Measurements from ENCODE around the gene PYGM. TPM values are rescaled to one million over a fixed set of nuclear protein-coding genes. Genes with fewer than 3 reads are reported as not detected.
A peak's percentile ranks its signal among the peaks of the same experiment; 100 is the strongest.

Gene PYGM
- polyA plus RNA-seq, 6 donors from 2014 or later = 2.1 to 4.9 (median 2.2) TPM; not detected in 1

DNA sequence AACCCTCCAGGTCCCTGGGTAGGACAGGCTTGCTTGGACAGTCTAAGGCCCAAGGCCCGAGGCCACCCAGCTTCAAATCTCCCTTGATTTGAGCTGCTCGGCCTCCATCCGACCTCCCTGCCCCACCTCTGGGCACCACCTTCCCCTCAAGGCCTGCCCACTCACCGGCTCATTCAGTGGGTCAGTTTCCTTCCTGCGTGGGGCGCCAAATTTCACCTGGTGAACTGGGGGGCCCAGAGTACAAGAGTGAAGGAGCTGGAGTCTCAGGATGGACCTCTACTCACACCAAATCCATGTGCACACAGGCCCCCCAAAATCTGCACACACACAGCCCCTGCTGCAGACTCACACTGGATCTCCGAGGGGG, 39.5 kb upstream of the PYGM start:
- Mint-ChIP-seq H3K36me3 (peaks cover 4 to 15% of the 10 kb centered on the region in 2 donors), H3K9me3 (no peaks in the 10 kb centered on the region), H3K27me3 (no peaks in the 10 kb centered on the region), H3K4me3 (peak overlapping the region; percentile 63 to 90 (median 87)), H3K27ac (peak overlapping the region; percentile 92 to 97 (median 95)), H3K4me1 (peaks cover 43 to 73% (median 62%) of the 10 kb centered on the region in 3 donors)
- DNase-seq (no peak), ATAC-seq (ENCODE audit: low read depth in 2 of 2) (no peak)

GRCh38 chr11:64796757-64797541, 37.2 kb upstream of the PYGM start:
- peaks cover 45 to 73% (median 65%) of the 10 kb centered on the region in 3 donors for H3K4me1 Mint-ChIP-seq
- H3K9me3 Mint-ChIP-seq = no peaks in the 10 kb centered on the region
- H3K27ac Mint-ChIP-seq = peak overlapping the region in 1 of 6 donors; percentile 20
- H3K27me3 Mint-ChIP-seq = no peaks in the 10 kb centered on the region
- DNase-seq (no peak), ATAC-seq (ENCODE audit: low read depth in 2 of 2) (no peak)
- H3K36me3 Mint-ChIP-seq = peaks cover 4 to 15% of the 10 kb centered on the region in 2 donors
- no peak overlapping the region for H3K4me3 Mint-ChIP-seq

- ATAC-seq (ENCODE audit: low read depth in 2 of 2) (no peak), DNase-seq (no peak)
- Mint-ChIP-seq H3K9me3 (no peaks in the 10 kb centered on the region), H3K36me3 (peaks cover 4 to 15% of the 10 kb centered on the region in 2 donors), H3K4me1 (peaks cover 40 to 65% (median 58%) of the 10 kb centered on the region in 3 donors), H3K27me3 (no peaks in the 10 kb centered on the region), H3K27ac (peak overlapping the region in 1 of 6 donors; percentile 37), H3K4me3 (no peak overlapping the region)
These were observed 36.4 kb upstream of the PYGM start for GRCh38 chr11:64796047-64796756.

DNA sequence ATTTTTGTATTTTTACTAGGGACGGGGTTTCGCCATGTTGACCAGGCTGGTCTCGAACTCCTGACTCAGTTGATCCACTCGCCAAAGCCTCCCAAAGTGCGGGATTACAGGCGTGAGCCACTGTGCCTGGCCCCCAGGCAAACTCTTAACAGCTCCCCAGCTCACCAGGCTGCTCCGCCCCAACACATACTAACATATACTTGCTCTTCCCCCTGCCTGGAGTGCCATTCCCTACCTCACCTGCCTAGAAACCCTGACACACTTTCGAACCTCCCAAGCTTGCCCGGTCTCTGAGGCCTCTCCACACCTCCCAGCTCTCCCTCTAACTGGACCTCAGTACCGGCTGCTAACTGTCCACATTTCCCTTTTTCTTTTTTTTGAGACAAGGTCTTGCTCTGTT, 34.8 kb upstream of the PYGM start:
- no peaks in the 10 kb centered on the region for H3K27me3 Mint-ChIP-seq
- ATAC-seq (ENCODE audit: low read depth in 2 of 2) (no peak), DNase-seq (no peak)
- no peaks in the 10 kb centered on the region for H3K9me3 Mint-ChIP-seq
- H3K27ac Mint-ChIP-seq = peak overlapping the region in 4 of 6 donors; percentile 27 to 82 (median 70)
- peak overlapping the region in 4 of 8 donors; percentile 9 to 13 (median 9) for H3K4me3 Mint-ChIP-seq
- H3K36me3 Mint-ChIP-seq = peaks cover 4 to 15% of the 10 kb centered on the region in 2 donors
- H3K4me1 Mint-ChIP-seq = peaks cover 23 to 54% (median 41%) of the 10 kb centered on the region in 3 donors

DNA sequence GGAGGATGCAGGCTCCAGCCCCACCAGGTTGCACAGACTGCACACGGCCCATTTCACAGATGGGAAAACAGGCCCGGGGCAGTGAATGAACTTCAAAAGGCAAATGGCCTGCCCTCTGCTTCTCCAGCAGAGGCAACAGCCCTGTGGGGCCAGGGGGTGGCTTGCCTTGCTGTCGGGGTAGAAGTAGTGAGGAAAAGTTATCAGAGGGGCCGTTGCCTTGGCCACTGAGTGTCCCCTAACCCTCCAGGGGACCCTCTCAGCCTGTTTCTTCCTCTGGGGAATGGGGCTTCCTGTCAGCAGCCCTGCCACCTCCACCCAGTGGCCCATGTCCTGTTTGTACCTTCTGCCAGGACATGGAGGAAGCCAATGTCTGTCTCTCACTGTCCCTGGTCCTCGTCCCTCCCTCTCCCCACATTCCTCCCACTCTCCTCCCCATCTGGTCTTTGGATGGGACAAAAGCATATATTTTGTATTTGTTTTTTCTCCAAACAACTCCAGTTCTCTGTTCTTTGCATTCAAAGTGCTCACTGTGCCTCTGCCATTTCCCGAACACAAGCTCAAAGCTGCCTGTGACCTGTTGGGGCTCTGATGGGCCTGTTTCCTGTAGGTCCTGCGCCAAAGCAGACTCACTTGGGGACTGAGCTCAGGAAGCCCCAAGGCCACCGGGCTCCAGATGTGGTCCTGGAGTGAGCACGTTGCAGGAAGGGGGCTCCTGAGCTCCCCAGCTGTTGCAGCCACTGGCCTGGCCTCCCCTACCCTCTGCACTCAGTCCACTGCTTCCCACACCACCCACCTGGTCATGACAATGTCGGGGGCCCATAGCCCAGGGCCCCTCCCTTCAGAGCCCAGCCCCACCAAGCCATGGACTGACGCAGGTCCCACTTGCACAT, 33.7 kb upstream of the PYGM start:
- DNase-seq = no peak
- peaks cover 15 to 44% (median 32%) of the 10 kb centered on the region in 3 donors for H3K4me1 Mint-ChIP-seq
- no peak for ATAC-seq (ENCODE audit: low read depth in 2 of 2)
- peak overlapping the region in 2 of 8 donors; percentile 15 to 24 for H3K4me3 Mint-ChIP-seq
- peak overlapping the region in 5 of 6 donors; percentile 32 to 86 (median 72) for H3K27ac Mint-ChIP-seq
- no peaks in the 10 kb centered on the region for H3K27me3 Mint-ChIP-seq
- no peaks in the 10 kb centered on the region for H3K9me3 Mint-ChIP-seq
- peaks cover 0 to 9% of the 10 kb centered on the region in 2 donors for H3K36me3 Mint-ChIP-seq

DNA sequence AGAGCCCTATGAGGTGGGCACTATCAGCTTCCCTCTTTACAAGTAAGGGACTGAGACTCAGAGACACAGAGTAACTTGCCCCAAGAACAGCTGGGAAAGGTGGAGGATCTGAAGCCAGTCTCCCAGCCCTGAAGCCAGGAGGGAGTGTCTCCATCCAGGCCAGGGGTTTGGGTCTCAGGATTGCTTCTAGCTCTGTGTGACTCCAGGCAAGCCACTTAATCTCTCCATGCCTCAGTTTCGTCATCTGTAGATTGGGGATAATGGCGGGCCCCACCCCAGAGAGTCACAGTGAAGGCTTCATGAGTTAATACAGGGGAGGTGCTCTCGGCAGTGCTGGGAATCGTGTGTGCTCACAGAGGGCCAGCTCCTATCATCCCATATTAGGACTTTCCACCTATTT, 32.7 kb upstream of the PYGM start:
- peak overlapping the region in 4 of 6 donors; percentile 12 to 82 (median 52) for H3K27ac Mint-ChIP-seq

GRCh38 chr11:64791781-64792291, 32.1 kb upstream of the PYGM start:
- H3K27me3 Mint-ChIP-seq = no peaks in the 10 kb centered on the region
- no peak overlapping the region for H3K4me3 Mint-ChIP-seq
- peaks cover 17 to 50% (median 40%) of the 10 kb centered on the region in 3 donors for H3K4me1 Mint-ChIP-seq
- H3K27ac Mint-ChIP-seq = peak overlapping the region in 1 of 6 donors; percentile 44
- H3K9me3 Mint-ChIP-seq = no peaks in the 10 kb centered on the region
- H3K36me3 Mint-ChIP-seq = peaks cover 0 to 7% of the 10 kb centered on the region in 2 donors
- DNase-seq = no peak
- no peak for ATAC-seq (ENCODE audit: low read depth in 2 of 2)

More for the DNA sequence above, 32.7 kb upstream of the PYGM start:
- ATAC-seq (ENCODE audit: low read depth in 2 of 2) (no peak), DNase-seq (no peak)
- Mint-ChIP-seq H3K36me3 (peaks cover 0 to 7% of the 10 kb centered on the region in 2 donors), H3K4me1 (peaks cover 17 to 49% (median 38%) of the 10 kb centered on the region in 3 donors), H3K4me3 (no peak overlapping the region), H3K9me3 (no peaks in the 10 kb centered on the region), H3K27me3 (no peaks in the 10 kb centered on the region)

DNA sequence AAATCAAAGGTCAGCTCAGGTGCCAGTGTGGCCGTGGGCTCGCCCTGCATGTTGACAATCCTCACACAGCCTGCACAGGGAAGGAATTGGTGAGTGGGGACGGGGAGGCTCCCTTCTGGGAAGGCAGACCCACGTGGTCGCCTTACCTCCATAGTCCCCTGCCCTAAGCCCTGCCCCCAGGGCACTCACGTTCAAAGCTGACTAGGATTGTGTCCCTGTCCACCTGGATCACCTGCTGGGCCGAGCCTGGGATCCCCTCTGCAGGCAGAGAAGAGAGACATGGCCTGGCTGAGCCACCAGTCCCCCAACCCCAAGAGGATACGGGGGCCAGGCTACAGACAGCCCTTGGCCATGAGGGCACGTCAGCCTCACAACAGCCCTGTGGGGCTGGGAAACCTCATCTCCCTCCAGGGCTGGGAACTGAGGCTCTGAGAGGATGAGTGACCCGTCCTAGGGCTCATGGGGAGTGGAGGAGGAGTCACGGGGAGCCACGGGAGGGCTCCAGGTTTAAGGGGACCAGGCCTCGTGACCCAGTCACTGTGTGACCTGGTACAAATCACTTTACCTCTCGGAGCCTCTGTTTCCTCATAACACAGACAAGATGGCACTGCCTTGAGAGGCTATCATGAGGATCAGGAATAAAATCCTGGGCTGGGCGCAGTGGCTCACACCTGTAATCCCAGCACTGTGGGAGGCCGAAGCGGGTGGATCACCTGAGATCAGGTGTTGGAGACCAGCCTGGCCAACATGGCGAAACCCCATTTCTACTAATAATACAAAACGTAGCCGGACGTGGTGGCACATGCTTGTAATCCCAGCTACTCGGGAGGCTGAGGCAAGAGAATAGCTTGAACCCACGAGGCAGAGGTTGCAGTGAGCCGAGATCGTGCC, 30.7 kb upstream of the PYGM start:
- H3K4me1 Mint-ChIP-seq = peaks cover 17 to 36% (median 32%) of the 10 kb centered on the region in 3 donors
- H3K27ac Mint-ChIP-seq = no peak overlapping the region
- DNase-seq = no peak
- H3K9me3 Mint-ChIP-seq = no peaks in the 10 kb centered on the region
- H3K27me3 Mint-ChIP-seq = no peaks in the 10 kb centered on the region
- H3K36me3 Mint-ChIP-seq = peaks cover 0 to 7% of the 10 kb centered on the region in 2 donors
- no peak for ATAC-seq (ENCODE audit: low read depth in 2 of 2)
- no peak overlapping the region for H3K4me3 Mint-ChIP-seq

GRCh38 chr11:64789331-64790204, 29.8 kb upstream of the PYGM start:
- Mint-ChIP-seq H3K4me3 (no peak overlapping the region), H3K36me3 (peaks cover 0 to 2% of the 10 kb centered on the region in 2 donors), H3K4me1 (peaks cover 16 to 36% (median 26%) of the 10 kb centered on the region in 3 donors), H3K27ac (no peak overlapping the region), H3K9me3 (no peaks in the 10 kb centered on the region), H3K27me3 (no peaks in the 10 kb centered on the region)
- DNase-seq (no peak), ATAC-seq (ENCODE audit: low read depth in 2 of 2) (no peak)

GRCh38 chr11:64788321-64789215, 28.8 kb upstream of the PYGM start:
- DNase-seq (no peak), ATAC-seq (ENCODE audit: low read depth in 2 of 2) (no peak)
- Mint-ChIP-seq H3K27me3 (no peaks in the 10 kb centered on the region), H3K4me3 (no peak overlapping the region), H3K27ac (no peak overlapping the region), H3K9me3 (no peaks in the 10 kb centered on the region), H3K36me3 (no peaks in the 10 kb centered on the region), H3K4me1 (peaks cover 9 to 30% (median 16%) of the 10 kb centered on the region in 3 donors)
